ENCODE data around the gene NTSR2. TPM values are rescaled to one million over a fixed set of nuclear protein-coding genes. Genes with fewer than 3 reads are reported as not detected.

NTSR2 gene
- total and polyA plus RNA-seq, 4 donors: not detected

DNA sequence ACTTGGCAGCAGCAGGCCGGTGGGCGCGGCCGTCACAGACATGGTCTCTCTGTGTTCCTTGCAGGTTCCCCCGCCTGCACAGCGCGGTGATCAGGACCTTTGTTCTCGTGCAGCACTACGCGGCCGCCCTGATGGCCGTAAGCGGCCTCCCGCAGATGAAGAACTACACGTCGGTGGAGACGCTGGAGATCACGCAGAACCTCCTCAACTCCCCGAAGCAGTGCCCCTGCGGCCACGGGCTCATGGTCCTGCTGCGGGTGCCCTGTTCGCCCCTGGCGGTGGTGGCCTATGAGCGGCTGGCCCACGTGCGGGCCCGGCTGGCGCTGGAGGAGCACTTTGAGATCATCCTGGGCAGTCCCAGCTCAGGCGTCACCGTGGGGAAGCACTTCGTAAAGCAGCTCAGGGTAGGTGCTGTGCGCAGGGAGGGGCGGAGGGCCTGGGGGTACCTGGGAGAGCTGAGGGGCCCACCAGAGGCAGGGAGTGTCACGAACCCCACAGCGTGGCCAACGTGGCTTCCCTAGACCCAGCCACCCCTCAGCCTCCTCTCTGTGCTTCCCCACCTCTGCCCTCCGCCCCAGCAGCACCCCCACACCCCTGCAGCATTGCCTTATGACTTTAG, 59.3 kb downstream of the NTSR2 start:
- 97% methylated on average over 38 of the region's 38 CpGs for WGBS
- no peak overlapping the region for H3K27ac ChIP-seq (ENCODE audit: low read depth in 1 of 2, low read length in 2 of 2)
- H3K4me1 ChIP-seq (ENCODE audit: control insufficient read depth in 4 of 4, insufficient read depth in 4 of 4, low read length in 3 of 4): no peaks in the 10 kb centered on the region
- H3K4me3 ChIP-seq (ENCODE audit: low read depth in 1 of 3, low read length in 3 of 3): no peak overlapping the region
- H3K36me3 ChIP-seq (ENCODE audit: control insufficient read depth in 4 of 4, insufficient read depth in 3 of 4, low read depth in 1 of 4, low read length in 3 of 4): peaks cover 0 to 2% (median 0%) of the 10 kb centered on the region in 4 donors
- no peak for DNase-seq (ENCODE audit: low spot score)
- no peak overlapping the region for H3K9ac ChIP-seq (ENCODE audit: low read depth in 1 of 2, low read length in 2 of 2)
- TF ChIP-seq JUND (IDR thresholded peaks at IDR 0.05) (no peak), HNF4G (IDR thresholded peaks at IDR 0.05) (no peak), NR2F2 (IDR thresholded peaks at IDR 0.05) (no peak), TAF1 (conservative IDR thresholded peaks at IDR 0.05) (no peak), EGR1 (IDR thresholded peaks at IDR 0.05; ENCODE audit: low read depth in 2 of 2) (no peak), GABPA (IDR thresholded peaks at IDR 0.05 in 1 of 2, conservative IDR thresholded peaks at IDR 0.05 in 1 of 2) (no peak), FOXA2 (IDR thresholded peaks at IDR 0.05) (no peak), RAD21 (IDR thresholded peaks at IDR 0.05) (no peak)
- TF ChIP-seq, protein P1, sequence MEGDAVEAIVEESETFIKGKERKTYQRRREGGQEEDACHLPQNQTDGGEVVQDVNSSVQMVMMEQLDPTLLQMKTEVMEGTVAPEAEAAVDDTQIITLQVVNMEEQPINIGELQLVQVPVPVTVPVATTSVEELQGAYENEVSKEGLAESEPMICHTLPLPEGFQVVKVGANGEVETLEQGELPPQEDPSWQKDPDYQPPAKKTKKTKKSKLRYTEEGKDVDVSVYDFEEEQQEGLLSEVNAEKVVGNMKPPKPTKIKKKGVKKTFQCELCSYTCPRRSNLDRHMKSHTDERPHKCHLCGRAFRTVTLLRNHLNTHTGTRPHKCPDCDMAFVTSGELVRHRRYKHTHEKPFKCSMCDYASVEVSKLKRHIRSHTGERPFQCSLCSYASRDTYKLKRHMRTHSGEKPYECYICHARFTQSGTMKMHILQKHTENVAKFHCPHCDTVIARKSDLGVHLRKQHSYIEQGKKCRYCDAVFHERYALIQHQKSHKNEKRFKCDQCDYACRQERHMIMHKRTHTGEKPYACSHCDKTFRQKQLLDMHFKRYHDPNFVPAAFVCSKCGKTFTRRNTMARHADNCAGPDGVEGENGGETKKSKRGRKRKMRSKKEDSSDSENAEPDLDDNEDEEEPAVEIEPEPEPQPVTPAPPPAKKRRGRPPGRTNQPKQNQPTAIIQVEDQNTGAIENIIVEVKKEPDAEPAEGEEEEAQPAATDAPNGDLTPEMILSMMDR (IDR thresholded peaks at IDR 0.05; ENCODE audit: low read depth, low read length, missing input control): no peak
- TF ChIP-seq, protein P2, sequence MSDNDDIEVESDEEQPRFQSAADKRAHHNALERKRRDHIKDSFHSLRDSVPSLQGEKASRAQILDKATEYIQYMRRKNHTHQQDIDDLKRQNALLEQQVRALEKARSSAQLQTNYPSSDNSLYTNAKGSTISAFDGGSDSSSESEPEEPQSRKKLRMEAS (IDR thresholded peaks at IDR 0.05): no peak
- TF ChIP-seq, protein P3, sequence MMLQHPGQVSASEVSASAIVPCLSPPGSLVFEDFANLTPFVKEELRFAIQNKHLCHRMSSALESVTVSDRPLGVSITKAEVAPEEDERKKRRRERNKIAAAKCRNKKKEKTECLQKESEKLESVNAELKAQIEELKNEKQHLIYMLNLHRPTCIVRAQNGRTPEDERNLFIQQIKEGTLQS (IDR thresholded peaks at IDR 0.05): no peak
- TF ChIP-seq, protein P4, sequence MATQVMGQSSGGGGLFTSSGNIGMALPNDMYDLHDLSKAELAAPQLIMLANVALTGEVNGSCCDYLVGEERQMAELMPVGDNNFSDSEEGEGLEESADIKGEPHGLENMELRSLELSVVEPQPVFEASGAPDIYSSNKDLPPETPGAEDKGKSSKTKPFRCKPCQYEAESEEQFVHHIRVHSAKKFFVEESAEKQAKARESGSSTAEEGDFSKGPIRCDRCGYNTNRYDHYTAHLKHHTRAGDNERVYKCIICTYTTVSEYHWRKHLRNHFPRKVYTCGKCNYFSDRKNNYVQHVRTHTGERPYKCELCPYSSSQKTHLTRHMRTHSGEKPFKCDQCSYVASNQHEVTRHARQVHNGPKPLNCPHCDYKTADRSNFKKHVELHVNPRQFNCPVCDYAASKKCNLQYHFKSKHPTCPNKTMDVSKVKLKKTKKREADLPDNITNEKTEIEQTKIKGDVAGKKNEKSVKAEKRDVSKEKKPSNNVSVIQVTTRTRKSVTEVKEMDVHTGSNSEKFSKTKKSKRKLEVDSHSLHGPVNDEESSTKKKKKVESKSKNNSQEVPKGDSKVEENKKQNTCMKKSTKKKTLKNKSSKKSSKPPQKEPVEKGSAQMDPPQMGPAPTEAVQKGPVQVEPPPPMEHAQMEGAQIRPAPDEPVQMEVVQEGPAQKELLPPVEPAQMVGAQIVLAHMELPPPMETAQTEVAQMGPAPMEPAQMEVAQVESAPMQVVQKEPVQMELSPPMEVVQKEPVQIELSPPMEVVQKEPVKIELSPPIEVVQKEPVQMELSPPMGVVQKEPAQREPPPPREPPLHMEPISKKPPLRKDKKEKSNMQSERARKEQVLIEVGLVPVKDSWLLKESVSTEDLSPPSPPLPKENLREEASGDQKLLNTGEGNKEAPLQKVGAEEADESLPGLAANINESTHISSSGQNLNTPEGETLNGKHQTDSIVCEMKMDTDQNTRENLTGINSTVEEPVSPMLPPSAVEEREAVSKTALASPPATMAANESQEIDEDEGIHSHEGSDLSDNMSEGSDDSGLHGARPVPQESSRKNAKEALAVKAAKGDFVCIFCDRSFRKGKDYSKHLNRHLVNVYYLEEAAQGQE (IDR thresholded peaks at IDR 0.05): no peak
- H3K9me3 ChIP-seq (ENCODE audit: control insufficient read depth in 4 of 4, low read length in 3 of 4): no peaks in the 10 kb centered on the region
- no peaks in the 10 kb centered on the region for H3K27me3 ChIP-seq (ENCODE audit: control insufficient read depth in 4 of 4, insufficient read depth in 4 of 4, low read length in 3 of 4)

Other genes starting within 250 kb of the NTSR2 start
- 1 to 10 TPM; 4.2 to 7.7 TPM for gene E2F6, start 204.0 kb downstream of the NTSR2 start, total RNA-seq
- gene E2F6, start 204.0 kb downstream of the NTSR2 start, polyA plus RNA-seq: 1 to 10 TPM; 3.5 to 5.4 TPM
- gene GREB1, start 136.2 kb downstream of the NTSR2 start, total RNA-seq: 1 to 10 TPM; 5.4 to 6.3 TPM
- gene GREB1, start 136.2 kb downstream of the NTSR2 start, polyA plus RNA-seq: 1 to 10 TPM; 1.0 to 1.7 TPM
- 10 to 100 TPM; 10.1 to 27.4 TPM for gene LPIN1, start 76.4 kb upstream of the NTSR2 start, total RNA-seq
- gene LPIN1, start 76.4 kb upstream of the NTSR2 start, polyA plus RNA-seq: 10 to 100 TPM; 12.3 to 14.6 TPM